ENCODE measurements around the gene TBCD. TPM values are rescaled to one million over a fixed set of nuclear protein-coding genes. Genes with fewer than 3 reads are reported as not detected.

TBCD gene
- total and polyA plus RNA-seq, 2 donors (not counting 1 experiment from before 2014, with no cell fraction given) = 22.1 to 36.7 TPM

DNA sequence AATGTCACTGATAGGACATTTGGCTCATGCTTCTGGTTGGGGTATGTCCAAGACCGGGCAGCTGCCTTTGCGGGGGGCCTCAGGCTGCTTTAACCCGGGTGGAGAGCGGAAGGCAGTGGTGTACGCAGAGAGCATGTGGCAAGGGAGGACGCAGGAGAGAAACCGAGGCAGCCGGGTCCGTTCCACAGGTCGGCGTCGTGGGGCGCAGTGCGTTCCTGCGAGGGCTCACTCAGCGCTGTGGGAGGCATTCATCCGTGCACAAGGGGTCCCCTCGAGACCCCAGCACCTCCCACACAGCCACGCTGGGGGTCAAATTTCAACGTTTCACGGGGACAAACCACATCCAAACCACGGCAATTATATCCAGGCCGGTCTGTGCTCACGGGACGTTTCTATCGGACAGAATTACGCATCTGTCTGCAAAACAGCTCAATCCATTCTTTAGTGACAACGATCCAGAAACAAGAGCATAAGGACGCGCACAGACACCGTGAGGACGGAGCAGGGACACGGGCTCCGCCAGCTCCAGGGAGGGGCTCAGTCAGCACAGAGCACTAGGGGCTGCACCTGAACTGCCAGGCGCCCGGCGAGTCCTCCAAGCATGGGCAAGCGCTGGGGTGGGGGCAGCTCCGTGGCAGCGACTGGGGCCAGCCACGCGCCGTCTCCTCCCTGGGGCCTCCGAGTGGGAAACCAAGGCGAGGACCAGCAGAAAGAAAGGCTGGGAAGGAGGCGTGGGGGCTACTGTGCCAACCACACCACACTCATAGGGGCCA, 219.1 kb downstream of the TBCD start:
- Histone ChIP-seq H3K79me2 (ENCODE audit: control insufficient read depth, insufficient read depth, low read length) (no peaks in the 10 kb centered on the region), H3K9ac (ENCODE audit: insufficient read depth, low read length) (no peak overlapping the region), H3K4me3 (replicated peaks in 1 of 4; ENCODE audit: control extremely low read depth in 1 of 4, insufficient read depth in 1 of 4, low read depth in 3 of 4, low read length in 4 of 4) (no peak overlapping the region), H4K20me1 (ENCODE audit: control insufficient read depth, extremely low read depth, insufficient read depth, low read length) (no peaks in the 10 kb centered on the region), H3K9me3 (ENCODE audit: control insufficient read depth, insufficient read depth, low read depth, low read length) (no peaks in the 10 kb centered on the region), H3K4me2 (ENCODE audit: extremely low read depth, insufficient read depth, low read length) (no peak overlapping the region), H3K36me3 (ENCODE audit: control insufficient read depth, insufficient read depth, low read length) (no peaks in the 10 kb centered on the region), H3K27ac (ENCODE audit: insufficient read depth, low read length) (no peak overlapping the region), H3K27me3 (ENCODE audit: control insufficient read depth, insufficient read depth, low read length) (no peaks in the 10 kb centered on the region), H3K4me1 (ENCODE audit: control insufficient read depth, extremely low read depth, insufficient read depth, low read length) (no peaks in the 10 kb centered on the region), H2AFZ (ENCODE audit: low read length) (no peak overlapping the region)
- DNase-seq (ENCODE audit: low read depth in 2 of 2) = no peak
- no peak for TF ChIP-seq EZH2 (IDR thresholded peaks at IDR 0.05; ENCODE audit: low read length, missing control alignments)
- TF ChIP-seq, protein P1, sequence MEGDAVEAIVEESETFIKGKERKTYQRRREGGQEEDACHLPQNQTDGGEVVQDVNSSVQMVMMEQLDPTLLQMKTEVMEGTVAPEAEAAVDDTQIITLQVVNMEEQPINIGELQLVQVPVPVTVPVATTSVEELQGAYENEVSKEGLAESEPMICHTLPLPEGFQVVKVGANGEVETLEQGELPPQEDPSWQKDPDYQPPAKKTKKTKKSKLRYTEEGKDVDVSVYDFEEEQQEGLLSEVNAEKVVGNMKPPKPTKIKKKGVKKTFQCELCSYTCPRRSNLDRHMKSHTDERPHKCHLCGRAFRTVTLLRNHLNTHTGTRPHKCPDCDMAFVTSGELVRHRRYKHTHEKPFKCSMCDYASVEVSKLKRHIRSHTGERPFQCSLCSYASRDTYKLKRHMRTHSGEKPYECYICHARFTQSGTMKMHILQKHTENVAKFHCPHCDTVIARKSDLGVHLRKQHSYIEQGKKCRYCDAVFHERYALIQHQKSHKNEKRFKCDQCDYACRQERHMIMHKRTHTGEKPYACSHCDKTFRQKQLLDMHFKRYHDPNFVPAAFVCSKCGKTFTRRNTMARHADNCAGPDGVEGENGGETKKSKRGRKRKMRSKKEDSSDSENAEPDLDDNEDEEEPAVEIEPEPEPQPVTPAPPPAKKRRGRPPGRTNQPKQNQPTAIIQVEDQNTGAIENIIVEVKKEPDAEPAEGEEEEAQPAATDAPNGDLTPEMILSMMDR (conservative IDR thresholded peaks at IDR 0.05 in 1 of 2, IDR thresholded peaks at IDR 0.05 in 1 of 2; ENCODE audit: low read depth in 1 of 2, low read length in 2 of 2) = no peak

DNA sequence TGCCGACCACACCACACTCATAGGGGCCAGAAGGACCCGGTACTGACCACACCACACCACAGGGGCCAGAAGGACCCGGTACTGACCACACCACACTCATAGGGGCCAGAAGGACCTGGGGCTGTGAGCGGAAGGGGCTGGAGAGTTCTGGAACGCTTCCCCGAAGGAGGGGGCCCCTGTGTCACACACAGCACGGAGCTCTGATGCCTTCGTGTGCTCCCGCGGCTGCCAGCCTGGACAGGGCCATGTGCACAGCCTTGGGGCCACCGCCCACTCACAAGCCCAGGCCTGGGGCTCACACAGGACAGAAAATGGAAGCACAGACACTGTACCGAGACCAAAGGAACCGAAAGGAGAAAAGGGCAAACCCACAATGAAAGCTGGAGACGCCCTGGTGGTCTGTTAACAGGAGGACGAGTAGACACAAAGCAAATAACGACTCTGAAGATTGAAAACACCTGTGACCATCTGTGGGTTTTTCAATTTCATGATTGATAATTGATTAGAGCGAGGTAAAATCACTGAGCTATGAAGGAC, 221.0 kb downstream of the TBCD start:
- no peak overlapping the region for H3K9ac ChIP-seq (ENCODE audit: insufficient read depth, low read length)
- DNase-seq (ENCODE audit: low read depth in 2 of 2) = no peak
- H2AFZ ChIP-seq (ENCODE audit: low read length) = no peak overlapping the region
- H3K36me3 ChIP-seq (ENCODE audit: control insufficient read depth, insufficient read depth, low read length) = no peaks in the 10 kb centered on the region
- TF ChIP-seq EZH2 (IDR thresholded peaks at IDR 0.05; ENCODE audit: low read length, missing control alignments) = no peak
- TF ChIP-seq, protein P1 (conservative IDR thresholded peaks at IDR 0.05 in 1 of 2, IDR thresholded peaks at IDR 0.05 in 1 of 2; ENCODE audit: low read depth in 1 of 2, low read length in 2 of 2) = no peak
- H4K20me1 ChIP-seq (ENCODE audit: control insufficient read depth, extremely low read depth, insufficient read depth, low read length) = no peaks in the 10 kb centered on the region
- no peak overlapping the region for H3K4me3 ChIP-seq (replicated peaks in 1 of 4; ENCODE audit: control extremely low read depth in 1 of 4, insufficient read depth in 1 of 4, low read depth in 3 of 4, low read length in 4 of 4)
- no peak overlapping the region for H3K27ac ChIP-seq (ENCODE audit: insufficient read depth, low read length)
- no peaks in the 10 kb centered on the region for H3K79me2 ChIP-seq (ENCODE audit: control insufficient read depth, insufficient read depth, low read length)
- no peak overlapping the region for H3K4me2 ChIP-seq (ENCODE audit: extremely low read depth, insufficient read depth, low read length)
- H3K27me3 ChIP-seq (ENCODE audit: control insufficient read depth, insufficient read depth, low read length) = no peaks in the 10 kb centered on the region
- no peaks in the 10 kb centered on the region for H3K4me1 ChIP-seq (ENCODE audit: control insufficient read depth, extremely low read depth, insufficient read depth, low read length)
- no peaks in the 10 kb centered on the region for H3K9me3 ChIP-seq (ENCODE audit: control insufficient read depth, insufficient read depth, low read depth, low read length)

DNA sequence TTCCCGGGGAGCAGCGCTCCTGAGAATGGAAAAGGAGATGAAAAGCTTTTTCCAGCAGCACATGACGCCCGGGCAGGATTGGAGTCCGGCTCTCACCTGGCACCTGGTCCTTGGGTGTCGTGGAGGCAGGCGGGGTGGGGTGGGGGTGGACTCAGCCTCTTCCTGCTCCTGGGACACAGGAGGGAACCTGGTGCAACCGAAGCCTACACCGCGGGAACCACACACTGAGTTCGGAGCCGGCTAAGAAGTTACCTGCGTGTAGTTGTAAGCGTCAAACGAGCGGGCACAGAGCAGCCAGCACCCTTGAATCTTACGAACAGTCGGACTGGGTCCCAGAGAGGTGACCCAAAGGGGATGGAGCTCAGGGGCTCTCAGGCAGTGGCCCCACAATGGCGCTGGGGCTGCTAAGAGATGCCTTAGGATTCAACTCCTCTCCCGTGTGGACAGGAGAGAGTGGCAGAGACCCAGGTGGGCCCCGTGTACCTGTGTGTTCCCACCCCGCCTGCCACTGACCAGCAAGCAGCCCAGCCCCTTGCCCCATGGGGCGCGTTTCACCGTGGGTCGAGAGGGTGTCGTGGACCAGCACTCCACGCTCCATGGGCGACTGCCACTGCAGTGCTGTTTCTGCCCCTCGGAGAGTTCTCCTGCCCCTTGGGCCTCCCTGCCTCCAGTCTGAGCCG, 221.7 kb downstream of the TBCD start:
- H3K9me3 ChIP-seq (ENCODE audit: control insufficient read depth, insufficient read depth, low read depth, low read length) = no peaks in the 10 kb centered on the region
- H3K4me2 ChIP-seq (ENCODE audit: extremely low read depth, insufficient read depth, low read length) = no peak overlapping the region
- H2AFZ ChIP-seq (ENCODE audit: low read length) = no peak overlapping the region
- no peak overlapping the region for H3K27ac ChIP-seq (ENCODE audit: insufficient read depth, low read length)
- no peaks in the 10 kb centered on the region for H3K79me2 ChIP-seq (ENCODE audit: control insufficient read depth, insufficient read depth, low read length)
- no peak overlapping the region for H3K9ac ChIP-seq (ENCODE audit: insufficient read depth, low read length)
- no peaks in the 10 kb centered on the region for H3K4me1 ChIP-seq (ENCODE audit: control insufficient read depth, extremely low read depth, insufficient read depth, low read length)
- H3K36me3 ChIP-seq (ENCODE audit: control insufficient read depth, insufficient read depth, low read length) = no peaks in the 10 kb centered on the region
- H3K4me3 ChIP-seq (replicated peaks in 1 of 4; ENCODE audit: control extremely low read depth in 1 of 4, insufficient read depth in 1 of 4, low read depth in 3 of 4, low read length in 4 of 4) = no peak overlapping the region
- no peaks in the 10 kb centered on the region for H4K20me1 ChIP-seq (ENCODE audit: control insufficient read depth, extremely low read depth, insufficient read depth, low read length)
- DNase-seq (ENCODE audit: low read depth in 2 of 2) = no peak
- no peaks in the 10 kb centered on the region for H3K27me3 ChIP-seq (ENCODE audit: control insufficient read depth, insufficient read depth, low read length)
- TF ChIP-seq, protein P1 (conservative IDR thresholded peaks at IDR 0.05 in 1 of 2, IDR thresholded peaks at IDR 0.05 in 1 of 2; ENCODE audit: low read depth in 1 of 2, low read length in 2 of 2) = no peak
- no peak for TF ChIP-seq EZH2 (IDR thresholded peaks at IDR 0.05; ENCODE audit: low read length, missing control alignments)

Data from fibroblast of lung (primary cell).